HL-60/S4 (cell line): Measurements from ENCODE around the gene NR4A1.

Experiments used
- in situ Hi-C: fragments of 300-500 bp; cut with MboI; formaldehyde crosslinking; loops from 2 replicates; pipeline ENCODE4 v1.14.3; 2022; ENCODE audit warnings: low sequenced_read_pairs

The NR4A1 gene

DNA sequence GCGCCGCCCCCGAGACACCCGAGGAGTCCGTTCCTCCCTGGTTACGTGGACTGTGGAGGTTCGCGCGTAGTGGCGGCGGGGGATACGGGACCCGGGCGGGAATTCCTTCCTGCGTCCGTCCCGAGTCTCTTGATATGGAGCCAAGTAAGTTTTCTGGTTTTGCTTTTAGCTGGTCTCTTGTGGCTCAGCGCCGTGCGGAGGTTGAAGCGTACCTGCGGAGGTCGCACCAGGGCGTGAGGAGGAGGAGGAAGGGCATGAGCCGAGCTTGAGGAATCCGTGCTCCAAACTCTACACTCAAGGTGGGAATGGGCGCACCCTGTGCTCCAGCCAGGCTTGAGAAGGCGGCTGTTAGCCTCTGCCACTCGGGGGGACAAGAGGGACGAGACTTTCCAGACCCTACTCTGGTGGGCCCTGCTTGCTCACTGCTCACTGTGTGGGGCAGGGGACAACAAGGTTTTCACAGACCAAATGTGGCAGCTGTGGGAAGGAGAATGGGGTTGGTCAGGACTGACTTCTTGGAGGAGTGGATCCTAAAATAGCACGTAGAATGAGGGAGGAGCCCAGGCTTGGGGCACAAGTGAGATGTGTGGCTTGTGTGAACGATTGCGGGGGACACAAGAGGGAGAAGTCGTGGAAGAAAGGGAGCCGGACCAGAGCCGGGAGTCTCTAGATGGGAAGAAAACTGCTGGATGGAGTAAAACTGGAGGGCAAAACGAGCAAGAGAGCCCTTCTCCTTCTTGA lies 19.1 kb downstream of the NR4A1 start:
- in situ Hi-C loops = no loop called here

DNA sequence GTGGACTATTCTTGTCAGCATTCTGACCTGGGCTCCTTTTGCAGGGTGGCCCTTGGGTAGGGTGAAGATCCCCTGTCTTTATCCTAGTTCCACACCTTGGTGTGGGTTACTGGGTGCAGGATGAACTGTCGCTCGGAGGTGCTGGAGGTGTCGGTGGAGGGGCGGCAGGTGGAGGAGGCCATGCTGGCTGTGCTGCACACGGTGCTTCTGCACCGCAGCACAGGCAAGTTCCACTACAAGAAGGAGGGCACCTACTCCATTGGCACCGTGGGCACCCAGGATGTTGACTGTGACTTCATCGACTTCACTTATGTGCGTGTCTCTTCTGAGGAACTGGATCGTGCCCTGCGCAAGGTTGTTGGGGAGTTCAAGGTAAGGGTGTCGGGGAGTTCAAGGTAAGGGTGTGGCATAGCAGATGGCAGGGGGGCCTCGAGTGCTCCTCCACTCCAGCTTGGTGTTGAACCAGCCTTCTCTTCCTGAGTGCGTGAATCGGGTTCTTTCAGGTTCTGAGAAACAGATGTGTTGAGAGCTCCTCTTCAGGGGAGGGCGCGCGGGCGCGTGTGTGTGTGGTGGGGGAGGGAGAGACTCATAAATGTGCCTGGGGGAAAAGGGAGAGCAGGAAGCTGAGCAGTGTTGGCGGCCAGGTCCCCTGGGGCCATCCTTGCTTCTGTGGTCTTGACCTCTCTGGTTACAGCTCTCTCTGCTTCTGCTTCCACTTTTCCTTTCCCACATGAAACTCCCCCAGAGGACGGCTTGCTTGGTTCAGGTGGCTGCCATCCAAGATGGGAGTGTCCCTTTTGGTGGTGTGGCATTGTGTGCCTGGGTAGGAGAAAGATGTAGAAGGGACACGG lies 22.5 kb downstream of the NR4A1 start:
- in situ Hi-C loops = no loop called here

DNA sequence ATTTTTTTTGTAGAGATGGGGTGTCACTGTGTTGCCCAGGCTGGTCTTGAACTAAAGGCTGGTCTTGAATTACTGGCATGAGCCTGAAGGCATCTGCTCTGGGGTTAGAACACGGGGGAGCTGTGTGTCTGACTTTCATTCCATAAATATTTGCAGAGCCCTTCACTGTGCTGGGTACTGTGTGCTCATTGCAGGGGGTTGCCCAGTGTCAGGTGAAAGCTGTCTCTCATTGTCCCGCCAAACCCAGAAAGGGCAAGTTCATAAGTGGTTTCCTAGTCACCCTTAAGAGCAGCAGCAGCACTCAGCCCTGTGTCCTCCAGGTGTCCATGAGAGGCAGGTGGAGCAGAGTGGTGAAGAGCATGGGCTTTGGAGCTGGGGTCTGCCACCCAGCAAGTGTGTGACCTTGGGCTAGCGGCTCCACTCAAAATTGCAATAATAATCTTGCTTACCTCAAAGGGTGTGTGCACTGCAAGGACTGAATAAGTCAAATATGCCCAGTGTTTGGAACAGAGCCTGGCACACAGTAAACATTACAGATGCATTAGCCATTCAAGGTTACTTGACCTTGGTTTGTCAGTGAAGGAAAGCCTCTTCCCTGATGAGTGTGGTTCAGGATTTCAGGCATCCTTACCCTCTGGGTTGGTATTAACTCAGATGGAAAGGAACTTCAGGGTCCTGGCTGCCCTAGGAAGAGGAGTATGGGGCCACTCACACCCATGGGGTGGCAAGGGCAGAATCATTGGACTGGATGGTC lies 23.9 kb downstream of the NR4A1 start:
- in situ Hi-C loops = no loop called here

DNA sequence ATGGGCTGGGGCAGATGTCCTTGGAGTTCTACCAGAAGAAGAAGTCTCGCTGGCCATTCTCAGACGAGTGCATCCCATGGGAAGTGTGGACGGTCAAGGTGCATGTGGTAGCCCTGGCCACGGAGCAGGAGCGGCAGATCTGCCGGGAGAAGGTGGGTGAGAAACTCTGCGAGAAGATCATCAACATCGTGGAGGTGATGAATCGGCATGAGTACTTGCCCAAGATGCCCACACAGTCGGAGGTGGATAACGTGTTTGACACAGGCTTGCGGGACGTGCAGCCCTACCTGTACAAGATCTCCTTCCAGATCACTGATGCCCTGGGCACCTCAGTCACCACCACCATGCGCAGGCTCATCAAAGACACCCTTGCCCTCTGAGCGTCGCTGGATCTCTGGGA lies 25.6 kb downstream of the NR4A1 start:
- in situ Hi-C loops = no loop called here

DNA sequence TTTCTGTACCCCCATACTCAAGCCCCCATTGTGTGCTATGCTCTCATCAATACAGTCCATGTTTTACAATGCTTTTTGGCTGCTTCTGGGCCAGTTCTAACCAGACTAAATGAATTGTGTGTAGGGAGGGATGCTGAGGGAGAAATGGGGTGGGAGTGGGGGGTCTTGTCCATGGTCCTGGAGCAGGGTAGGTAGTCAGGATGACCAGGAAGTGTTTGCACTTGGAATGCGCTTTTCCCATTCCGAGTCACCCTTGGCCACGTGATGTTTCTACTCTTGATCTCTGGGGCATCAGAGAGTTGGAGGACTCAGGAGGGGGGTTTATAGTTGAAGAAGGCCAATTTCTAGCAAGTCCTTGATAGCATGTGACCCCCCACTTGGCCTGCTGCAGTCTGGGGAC lies 27.0 kb downstream of the NR4A1 start:
- in situ Hi-C loops = no loop called here

DNA sequence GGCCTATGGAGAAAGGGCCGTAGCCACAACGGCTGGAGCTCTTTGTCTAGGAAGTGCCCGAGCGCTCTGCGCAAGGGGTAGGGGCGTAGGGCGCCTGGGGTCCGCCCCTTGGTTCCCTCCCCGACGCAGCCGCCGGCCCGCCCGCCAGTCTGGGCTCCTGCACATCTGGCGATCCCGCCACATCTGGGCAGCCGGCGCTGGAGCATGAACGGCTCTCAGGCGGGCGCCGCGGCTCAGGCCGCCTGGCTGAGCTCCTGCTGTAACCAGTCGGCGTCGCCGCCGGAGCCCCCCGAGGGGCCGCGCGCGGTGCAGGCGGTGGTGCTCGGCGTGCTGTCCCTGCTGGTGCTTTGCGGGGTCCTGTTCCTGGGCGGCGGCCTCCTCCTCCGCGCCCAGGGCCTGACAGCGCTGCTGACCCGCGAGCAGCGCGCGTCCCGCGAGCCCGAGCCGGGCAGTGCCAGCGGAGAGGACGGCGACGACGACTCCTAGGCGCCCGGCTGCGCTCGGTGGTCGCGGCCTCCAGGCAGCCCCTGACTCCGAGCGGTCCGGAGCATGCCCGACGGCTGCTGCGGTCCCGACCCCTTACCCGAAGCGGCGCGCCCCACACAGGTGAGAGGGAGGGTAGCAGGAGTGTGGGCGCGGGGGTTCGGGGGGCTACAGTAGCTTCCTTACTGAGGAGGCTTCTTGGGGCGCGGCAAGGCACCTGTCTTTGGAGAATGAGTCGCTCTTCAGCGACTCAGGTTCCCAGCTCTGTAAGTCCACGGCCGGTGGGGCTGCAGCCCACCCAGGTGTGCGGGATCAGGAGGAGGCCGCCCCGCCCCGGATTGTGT lies 28.5 kb downstream of the NR4A1 start, which contains the start of gene SMIM41:
Gene SMIM41, plus strand, starts transcription at position 129 of the 827 bp plus-strand sequence. Its CDS starts 76 bp downstream, at position 205.
- in situ Hi-C loops = loop anchor here (5.0 kb wide), 1 partner anchor 52 kb away; no protein-coding TSS in a partner anchor

DNA sequence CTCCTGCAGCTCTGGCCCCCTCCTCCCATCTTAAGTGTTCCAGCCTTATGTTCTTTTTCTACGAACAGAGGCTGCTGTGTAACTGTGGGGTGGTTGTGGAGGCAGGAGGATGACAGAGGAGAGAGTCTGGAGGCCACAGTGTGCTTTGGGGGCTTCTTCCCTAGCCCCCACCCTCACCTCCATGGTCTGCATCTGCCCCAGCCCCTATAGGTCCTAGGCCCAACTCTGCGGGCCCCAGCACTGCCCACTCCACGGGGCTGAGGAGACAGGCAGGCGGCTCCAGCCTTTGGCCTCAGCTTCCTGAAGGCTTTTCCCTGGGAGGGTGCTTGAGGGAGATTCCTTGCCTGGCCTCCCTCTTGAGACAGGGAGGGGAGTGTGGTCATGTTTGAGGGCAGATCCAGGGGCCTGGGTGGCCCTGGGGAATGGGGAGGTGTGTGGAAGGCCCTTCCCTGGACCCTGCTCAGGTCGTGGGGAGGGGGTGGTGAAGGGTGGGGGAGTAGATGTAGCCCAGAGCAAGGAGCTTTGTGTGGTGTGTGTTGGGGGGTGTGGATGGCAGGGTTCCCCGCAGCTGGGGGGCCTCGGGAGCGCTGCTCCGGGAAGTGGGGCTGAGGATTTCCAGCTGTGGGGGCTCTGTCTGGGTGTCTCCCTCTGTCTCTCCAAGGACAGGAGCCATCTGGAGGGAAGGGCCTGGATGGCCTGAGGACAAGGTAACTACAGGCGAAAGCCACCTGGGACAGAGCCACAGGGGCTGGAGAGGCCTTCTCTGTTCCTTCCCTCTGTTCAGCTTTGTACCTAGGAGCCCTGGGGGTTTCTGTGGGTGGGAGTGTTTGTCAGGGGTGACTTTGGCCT lies 29.4 kb downstream of the NR4A1 start:
- in situ Hi-C loops = loop anchor here (5.0 kb wide), 1 partner anchor 53 kb away; no protein-coding TSS in a partner anchor

DNA sequence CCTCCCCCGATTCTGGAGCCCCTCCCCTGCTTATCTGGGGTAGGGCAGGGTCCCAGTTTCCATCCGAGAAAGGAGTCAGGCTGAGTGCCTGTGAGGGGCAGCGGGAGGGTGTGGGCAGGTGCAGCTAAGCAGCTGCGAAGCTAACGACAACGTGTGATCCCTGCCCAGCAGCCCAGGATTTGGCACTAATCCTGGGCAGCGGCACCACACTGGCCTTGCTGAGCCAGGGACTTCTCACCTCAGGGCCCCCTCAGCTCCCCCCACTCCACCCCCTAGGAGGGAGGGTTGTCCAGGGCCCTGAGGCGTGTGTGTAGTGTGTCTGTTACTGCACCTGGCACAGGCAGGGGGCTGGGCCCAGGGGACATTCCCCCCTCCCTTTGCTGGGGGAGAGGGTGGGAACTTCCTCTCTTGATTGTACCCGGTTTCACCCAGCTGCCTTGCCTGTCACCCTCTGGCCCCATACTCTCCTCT lies 30.1 kb downstream of the NR4A1 start:
- in situ Hi-C loops = loop anchor here (5.0 kb wide), 1 partner anchor 54 kb away; no protein-coding TSS in a partner anchor

DNA sequence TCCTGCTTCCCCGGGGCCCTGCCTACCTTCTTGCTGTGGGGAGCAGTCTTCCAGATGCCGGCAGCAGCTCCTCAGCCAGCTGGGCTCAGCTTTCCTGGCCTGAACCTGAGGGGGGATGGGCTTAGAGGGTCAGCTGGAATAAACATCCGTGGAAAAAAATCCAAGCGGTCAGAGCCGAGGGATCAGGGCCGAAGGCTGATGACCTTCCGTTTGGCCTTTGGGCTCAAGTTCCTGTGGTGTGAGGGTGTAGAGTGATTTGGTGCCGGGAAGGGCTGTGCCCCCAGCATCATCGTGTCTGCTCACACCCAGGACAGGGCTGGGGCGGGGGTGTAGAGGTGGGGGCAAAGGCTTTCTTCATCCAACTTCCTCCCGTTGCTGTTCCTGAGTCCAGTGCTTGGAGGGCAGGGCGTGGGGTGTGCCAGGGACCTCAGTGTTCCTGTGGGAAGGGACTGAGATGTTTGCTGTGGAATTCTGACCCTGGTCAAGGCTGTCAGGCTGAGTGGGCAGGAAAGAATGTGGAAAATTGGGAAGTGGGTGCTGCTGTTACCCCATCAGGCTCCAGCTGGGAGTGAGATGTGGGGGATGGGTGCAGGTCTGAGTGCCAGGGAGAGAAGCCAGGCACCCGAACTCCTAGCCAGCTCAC lies 30.9 kb downstream of the NR4A1 start:
- in situ Hi-C loops = loop anchor here (5.0 kb wide), 1 partner anchor 55 kb away; no protein-coding TSS in a partner anchor

DNA sequence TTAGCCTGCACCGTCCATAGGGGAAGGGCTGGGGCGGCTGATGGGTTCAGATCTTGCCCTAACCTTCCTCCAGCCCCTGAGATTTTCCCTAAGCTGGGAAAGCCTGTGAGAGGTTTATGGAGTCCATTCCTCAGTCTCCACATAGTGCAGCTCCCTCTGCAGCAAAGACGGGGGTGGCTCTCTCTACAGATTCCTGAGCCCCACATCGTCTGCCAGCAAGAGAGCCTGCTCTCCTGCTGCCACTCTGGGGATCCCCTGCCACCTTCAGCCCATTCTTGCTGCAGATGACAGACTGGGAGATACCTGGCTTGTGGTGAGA lies 31.4 kb downstream of the NR4A1 start:
- in situ Hi-C loops = loop anchor here (5.0 kb wide), 1 partner anchor 55 kb away; no protein-coding TSS in a partner anchor

DNA sequence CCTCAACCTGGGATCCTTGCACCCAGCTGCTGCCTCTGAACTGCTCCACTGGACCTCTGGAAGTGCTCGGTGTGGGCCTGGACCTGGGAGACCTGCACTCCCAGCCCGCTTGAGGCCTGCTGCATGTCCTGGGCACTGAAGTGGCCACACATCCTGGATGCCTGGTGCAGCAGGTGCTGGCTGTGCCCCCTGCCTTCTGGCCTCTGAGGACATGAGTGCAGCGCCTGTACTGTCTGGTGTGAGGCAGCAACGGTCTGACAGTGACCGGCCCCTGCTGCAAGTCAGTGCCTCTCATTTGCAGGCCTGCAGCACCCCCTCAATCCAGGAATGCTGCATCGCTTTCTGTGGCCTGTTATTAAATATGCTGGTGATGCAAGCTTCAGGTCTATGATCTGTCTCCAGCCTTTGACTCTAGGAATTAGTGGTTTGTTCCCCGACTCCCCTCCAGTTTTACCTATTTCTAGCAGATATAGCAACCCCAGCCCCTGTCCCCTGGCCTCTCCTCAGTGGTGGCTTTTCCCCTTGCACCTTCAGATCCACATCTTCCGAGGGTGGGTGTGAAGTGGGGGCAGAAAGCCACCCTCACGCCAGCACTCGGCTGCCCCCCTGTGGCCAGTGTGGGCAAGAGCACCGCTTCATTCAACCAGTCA lies 31.9 kb downstream of the NR4A1 start:
- in situ Hi-C loops = loop anchor here (5.0 kb wide), 1 partner anchor 56 kb away; no protein-coding TSS in a partner anchor

DNA sequence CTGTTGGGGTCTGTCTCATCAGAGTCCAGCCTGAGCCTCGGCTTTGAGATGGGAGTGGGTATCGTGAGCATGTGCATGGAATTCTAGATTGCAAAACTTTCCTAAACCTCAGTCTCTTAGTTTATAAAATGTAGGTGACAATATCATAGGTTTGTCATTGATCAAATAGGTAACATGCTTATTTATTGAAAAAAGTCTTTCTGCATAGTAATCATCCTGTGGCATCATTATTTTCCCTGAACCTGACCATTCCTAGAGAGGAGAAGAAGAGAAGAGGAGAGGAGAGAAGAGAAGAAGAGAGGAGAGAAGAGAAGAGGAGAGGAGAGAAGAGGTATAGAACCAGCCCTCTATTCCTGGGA lies 32.4 kb downstream of the NR4A1 start:
- in situ Hi-C loops = loop anchor here (5.0 kb wide), 1 partner anchor 56 kb away; no protein-coding TSS in a partner anchor

DNA sequence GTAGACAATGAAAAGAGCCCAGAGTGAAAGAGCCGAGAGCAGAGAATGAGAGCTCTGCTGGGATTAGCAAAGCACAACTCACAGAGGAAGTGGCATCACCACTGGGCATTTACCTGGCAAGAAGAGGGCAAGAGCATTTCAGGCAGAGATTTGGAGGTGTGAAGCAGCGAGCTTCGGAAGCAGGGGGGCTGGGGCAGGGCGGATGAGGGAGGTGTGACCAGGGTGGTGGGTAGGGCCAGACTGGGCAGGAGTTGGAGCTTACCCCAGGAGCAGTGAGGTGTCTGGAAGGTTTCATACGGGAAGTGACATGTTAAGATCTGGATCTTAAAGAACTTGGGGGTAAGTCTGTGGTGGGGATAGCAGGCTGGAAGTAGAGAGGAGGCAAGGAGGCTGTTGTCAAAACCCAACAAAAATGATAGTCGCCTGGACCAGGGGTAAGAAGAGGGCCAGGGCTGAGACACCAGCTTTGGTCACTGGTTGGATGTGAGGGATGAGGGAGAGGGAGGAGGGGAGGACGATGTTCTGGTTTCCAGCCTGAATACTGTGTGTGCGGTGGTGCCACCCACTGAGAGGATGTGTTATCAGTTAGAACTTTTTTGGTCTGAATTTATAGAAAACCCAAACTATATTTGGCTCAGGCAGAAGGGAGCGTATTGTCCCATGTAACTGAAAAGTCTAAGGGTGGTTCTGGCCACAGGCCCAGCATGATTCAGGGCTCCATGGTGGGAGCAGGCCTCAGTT lies 33.4 kb downstream of the NR4A1 start:
- in situ Hi-C loops = loop anchor here (5.0 kb wide), 1 partner anchor 57 kb away; no protein-coding TSS in a partner anchor

DNA sequence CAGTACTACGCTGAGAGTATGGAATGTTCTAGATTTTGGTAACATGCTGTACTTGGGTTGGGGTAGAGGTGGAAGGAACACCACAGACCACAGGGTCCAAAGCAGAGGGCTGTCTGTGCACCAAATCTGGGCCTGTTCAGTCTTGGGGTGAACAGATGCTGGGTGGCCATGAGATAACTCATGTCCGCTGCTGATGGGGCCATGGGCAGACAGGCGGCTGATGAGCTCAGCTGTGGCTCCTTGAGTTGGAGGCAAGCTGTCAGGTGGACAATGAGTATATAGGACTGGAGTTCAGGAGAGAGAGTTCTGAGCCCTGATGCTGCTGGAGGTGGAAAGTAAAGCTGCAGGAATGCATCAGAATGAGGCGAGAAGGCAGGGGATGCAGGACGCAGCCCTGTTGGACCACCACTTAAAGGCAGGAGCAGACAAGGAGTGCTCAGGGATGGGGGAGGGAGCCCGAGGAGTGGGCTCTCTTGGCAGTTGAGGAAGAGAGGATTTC lies 34.5 kb downstream of the NR4A1 start:
- in situ Hi-C loops = no loop called here

DNA sequence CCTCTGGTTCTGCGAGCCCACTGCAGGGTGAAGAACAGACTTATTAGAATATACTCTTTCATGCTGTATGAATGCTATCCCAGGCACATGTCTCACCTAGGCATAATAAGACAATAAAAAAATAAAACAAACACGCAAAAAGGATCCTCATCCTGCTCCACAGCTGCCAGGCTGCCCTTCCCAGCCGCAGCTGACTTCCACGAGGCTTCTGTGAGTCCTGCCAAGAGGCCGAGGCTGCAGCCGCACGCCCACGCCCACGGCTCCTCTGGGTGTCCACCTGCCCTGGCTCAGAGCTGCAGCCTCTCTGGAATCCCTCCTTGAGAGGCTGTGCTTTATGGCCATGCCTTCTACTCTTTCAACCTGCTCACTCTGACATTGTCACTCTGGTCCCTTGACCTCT lies 35.1 kb downstream of the NR4A1 start:
- in situ Hi-C loops = no loop called here

DNA sequence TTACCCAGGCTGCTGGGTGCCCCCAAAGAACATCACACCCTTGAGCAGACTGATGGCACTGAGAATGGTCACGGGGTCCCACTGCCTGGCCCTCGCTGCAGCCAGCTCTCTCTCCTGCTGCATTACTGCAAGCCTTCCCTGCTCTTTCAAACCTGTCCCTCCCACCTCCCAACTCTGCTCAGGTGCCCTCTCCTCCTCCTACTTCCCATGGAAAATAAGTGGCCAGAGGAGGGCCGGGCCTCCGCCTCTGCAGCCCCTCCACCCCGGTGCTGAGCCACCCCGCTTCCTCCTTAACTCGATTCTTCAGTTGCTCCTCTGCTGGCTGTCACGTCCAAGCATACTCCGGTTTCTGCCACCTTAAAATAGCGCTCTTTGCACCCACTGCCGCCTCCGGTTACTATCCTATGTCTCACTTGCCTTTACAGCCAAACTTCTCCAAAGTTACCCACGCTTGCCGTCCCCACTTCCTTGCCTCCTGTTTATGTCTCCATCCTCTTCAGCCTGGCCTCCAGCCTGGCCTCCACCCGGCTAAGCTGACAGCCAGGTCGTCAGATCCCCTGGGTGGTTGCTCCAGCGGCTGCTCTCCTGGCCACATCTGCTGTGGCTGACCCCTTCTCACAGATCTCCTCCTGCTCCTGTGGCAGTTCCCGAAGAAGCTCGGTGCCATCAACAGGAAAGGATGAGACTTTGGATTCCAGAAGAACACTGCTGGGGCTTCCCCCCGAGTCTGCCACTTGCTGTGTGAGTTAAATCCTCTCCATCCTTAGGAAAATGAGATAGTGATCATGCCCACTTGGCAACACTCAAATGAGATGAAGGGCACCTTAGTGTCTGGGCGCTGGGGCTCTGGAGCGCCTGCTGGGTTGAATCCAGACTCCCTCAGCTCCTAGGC lies 35.9 kb downstream of the NR4A1 start:
- in situ Hi-C loops = no loop called here
